Activated naive CD4-positive, alpha-beta T cell (primary cell): ENCODE measurements around the gene AJAP1.

Experiments
- DNase-seq, 4 experiments: peaks; one replicate each; lab custom pipeline; 2025; lab: John Stamatoyannopoulos, UW

AJAP1 gene

GRCh38 chr1:4734219-4734618 lies 79.8 kb downstream of the AJAP1 start:
- DNase-seq, result no peak

GRCh38 chr1:4734791-4735190 lies 80.4 kb downstream of the AJAP1 start:
- no peak for DNase-seq

- no peak for DNase-seq
These were observed 81.8 kb downstream of the AJAP1 start for GRCh38 chr1:4736254-4736653.

GRCh38 chr1:4741876-4742423 lies 87.5 kb downstream of the AJAP1 start:
- no peak for DNase-seq

GRCh38 chr1:4743978-4744750 lies 89.8 kb downstream of the AJAP1 start:
- no peak for DNase-seq

- DNase-seq, result no peak
These were observed 91.2 kb downstream of the AJAP1 start for GRCh38 chr1:4745560-4745959.

GRCh38 chr1:4749406-4749805 lies 95.0 kb downstream of the AJAP1 start:
- no peak for DNase-seq

GRCh38 chr1:4750177-4750576 lies 95.8 kb downstream of the AJAP1 start:
- DNase-seq, result no peak

- no peak for DNase-seq
These were observed 97.7 kb downstream of the AJAP1 start for GRCh38 chr1:4752059-4752458.

GRCh38 chr1:4754816-4755215 lies 100.4 kb downstream of the AJAP1 start:
- no peak for DNase-seq

GRCh38 chr1:4755301-4755845 lies 101.0 kb downstream of the AJAP1 start:
- DNase-seq, result no peak

GRCh38 chr1:4755864-4756504 lies 101.6 kb downstream of the AJAP1 start:
- no peak for DNase-seq

GRCh38 chr1:4756851-4757580 lies 102.6 kb downstream of the AJAP1 start:
- no peak for DNase-seq

GRCh38 chr1:4759671-4760070 lies 105.3 kb downstream of the AJAP1 start:
- no peak for DNase-seq

GRCh38 chr1:4760088-4760487 lies 105.7 kb downstream of the AJAP1 start:
- no peak for DNase-seq

GRCh38 chr1:4761324-4761723 lies 106.9 kb downstream of the AJAP1 start:
- DNase-seq, result no peak

GRCh38 chr1:4762146-4762545 lies 107.7 kb downstream of the AJAP1 start:
- no peak for DNase-seq

- no peak for DNase-seq
These were observed 112.9 kb downstream of the AJAP1 start for GRCh38 chr1:4767308-4767707.

GRCh38 chr1:4768553-4768952 lies 114.1 kb downstream of the AJAP1 start:
- DNase-seq, result no peak

- no peak for DNase-seq
These were observed 115.3 kb downstream of the AJAP1 start for GRCh38 chr1:4769516-4770280.

GRCh38 chr1:4770713-4771112 lies 116.3 kb downstream of the AJAP1 start:
- no peak for DNase-seq

- DNase-seq, result no peak
These were observed 116.9 kb downstream of the AJAP1 start for GRCh38 chr1:4771267-4771666.
